Erythroblast (primary cell): Measurements from ENCODE around the gene CMTR1.

Source experiments
- GATA1 ChIP-seq: IDR thresholded peaks from 2 replicates; pipeline ENCODE4 v1.6.1; 2011; ENCODE audit warnings: low read depth, mild to moderate bottlenecking, control low read depth, low read length, moderate library complexity
- POLR2A ChIP-seq: IDR thresholded peaks from 2 replicates; pipeline ENCODE4 v1.6.1; 2011; ENCODE audit warnings: mild to moderate bottlenecking, low read length

DNA sequence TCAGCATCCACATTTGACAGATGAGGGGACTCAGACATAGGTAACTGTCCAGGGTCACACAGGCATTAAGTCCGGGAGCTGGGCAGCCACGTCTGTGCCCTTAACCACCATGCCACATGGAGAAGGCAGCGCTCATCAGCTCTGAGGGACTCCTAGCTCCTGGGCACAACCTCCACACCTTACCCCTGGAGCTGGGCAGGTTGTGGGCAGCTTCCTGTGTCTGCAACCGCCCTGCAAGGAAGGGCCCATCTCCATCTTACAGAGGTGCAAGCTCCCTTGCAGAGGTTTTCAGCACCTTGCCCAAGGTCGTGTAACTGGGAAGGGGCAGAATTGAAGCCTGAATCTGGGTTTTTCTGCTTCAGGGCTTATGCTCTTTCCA lies 58.8 kb downstream of the CMTR1 start:
- no peak for TF ChIP-seq POLR2A
- TF ChIP-seq GATA1 = no peak
